Left hindlimb (tissue), 1 donor: ENCODE results near the gene CEBPE.
"Not testable (repeated sequence)": the region's sequence is repeated elsewhere in the genome, so short reads cannot be mapped to it uniquely, and the experiment has no call there.

Experiments used
- DNase-seq: peaks from one replicate; pipeline ENCODE4 v3.0.0-alpha.2; 2018

The CEBPE gene

GRCh38 chr14:23120541-23121251, 1.6 kb upstream of the CEBPE start:
- DNase-seq = peak; percentile 90

GRCh38 chr14:23119363-23120327, 590 bp upstream of the CEBPE start:
- DNase-seq = no peak

- no peak for DNase-seq
These were observed 1.6 kb downstream of the CEBPE start for GRCh38 chr14:23117371-23118020.

- no peak for DNase-seq
These were observed 3.1 kb downstream of the CEBPE start for GRCh38 chr14:23115918-23116317.

GRCh38 chr14:23115039-23115731, 3.9 kb downstream of the CEBPE start:
- no peak for DNase-seq

- no peak for DNase-seq
These were observed 4.4 kb downstream of the CEBPE start for GRCh38 chr14:23114669-23115038.

GRCh38 chr14:23114120-23114458, 5.0 kb downstream of the CEBPE start:
- DNase-seq = no peak

- no peak for DNase-seq
These were observed 5.5 kb downstream of the CEBPE start for GRCh38 chr14:23113431-23114119.

- no peak for DNase-seq
These were observed 6.5 kb downstream of the CEBPE start for GRCh38 chr14:23112359-23113178.

GRCh38 chr14:23110579-23111365, 8.3 kb downstream of the CEBPE start:
- no peak for DNase-seq

- DNase-seq = no peak
These were observed 9.3 kb downstream of the CEBPE start for GRCh38 chr14:23109769-23110168.

GRCh38 chr14:23108169-23108568, 10.9 kb downstream of the CEBPE start:
- DNase-seq = not testable (repeated sequence)

GRCh38 chr14:23107620-23108019, 11.4 kb downstream of the CEBPE start:
- DNase-seq = not testable (repeated sequence)

GRCh38 chr14:23106747-23107045, 12.4 kb downstream of the CEBPE start:
- DNase-seq = no peak

GRCh38 chr14:23105348-23105824, 13.7 kb downstream of the CEBPE start:
- no peak for DNase-seq

GRCh38 chr14:23104591-23105347, 14.3 kb downstream of the CEBPE start, which contains the start of gene CIROP:
Gene CIROP, minus strand, starts transcription at chr14:23104989. Its CDS starts 69 bp downstream, at chr14:23104920.
- DNase-seq = no peak

- no peak for DNase-seq
These were observed 14.9 kb downstream of the CEBPE start for GRCh38 chr14:23104070-23104590.

GRCh38 chr14:23103581-23103980, 15.5 kb downstream of the CEBPE start:
- DNase-seq = no peak

GRCh38 chr14:23102801-23103200, 16.3 kb downstream of the CEBPE start:
- DNase-seq = no peak
